Measurements from ENCODE around the gene ATP11A. TPM values are rescaled to one million over a fixed set of nuclear protein-coding genes. Genes with fewer than 3 reads are reported as not detected.

The ATP11A gene
- total and polyA plus RNA-seq, 8 donors = 271 to 502 (median 458) TPM

DNA sequence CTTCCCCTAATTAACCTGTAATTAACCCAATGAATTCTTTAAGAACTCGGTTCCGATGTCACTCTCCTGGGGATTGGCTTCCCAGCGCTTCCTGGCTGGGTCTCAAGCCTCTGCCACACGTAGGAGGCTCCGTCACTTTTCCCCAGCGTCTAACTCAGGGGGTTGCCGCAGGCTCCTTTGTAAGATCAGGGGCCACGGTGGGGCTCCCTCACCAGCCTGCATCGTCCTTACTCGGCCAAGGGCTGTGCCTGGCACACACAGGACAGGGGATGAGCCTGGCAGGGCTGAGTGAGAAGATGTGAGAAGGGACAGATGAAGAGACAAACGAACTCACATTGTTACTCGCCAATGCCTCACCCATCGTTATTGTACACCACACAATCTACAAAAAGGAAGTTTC lies 20.9 kb upstream of the ATP11A start:
- no peaks in the 10 kb centered on the region for H3K27me3 ChIP-seq
- DNase-seq = no peak
- no peaks in the 10 kb centered on the region for H3K4me1 ChIP-seq
- TF ChIP-seq, protein P1, sequence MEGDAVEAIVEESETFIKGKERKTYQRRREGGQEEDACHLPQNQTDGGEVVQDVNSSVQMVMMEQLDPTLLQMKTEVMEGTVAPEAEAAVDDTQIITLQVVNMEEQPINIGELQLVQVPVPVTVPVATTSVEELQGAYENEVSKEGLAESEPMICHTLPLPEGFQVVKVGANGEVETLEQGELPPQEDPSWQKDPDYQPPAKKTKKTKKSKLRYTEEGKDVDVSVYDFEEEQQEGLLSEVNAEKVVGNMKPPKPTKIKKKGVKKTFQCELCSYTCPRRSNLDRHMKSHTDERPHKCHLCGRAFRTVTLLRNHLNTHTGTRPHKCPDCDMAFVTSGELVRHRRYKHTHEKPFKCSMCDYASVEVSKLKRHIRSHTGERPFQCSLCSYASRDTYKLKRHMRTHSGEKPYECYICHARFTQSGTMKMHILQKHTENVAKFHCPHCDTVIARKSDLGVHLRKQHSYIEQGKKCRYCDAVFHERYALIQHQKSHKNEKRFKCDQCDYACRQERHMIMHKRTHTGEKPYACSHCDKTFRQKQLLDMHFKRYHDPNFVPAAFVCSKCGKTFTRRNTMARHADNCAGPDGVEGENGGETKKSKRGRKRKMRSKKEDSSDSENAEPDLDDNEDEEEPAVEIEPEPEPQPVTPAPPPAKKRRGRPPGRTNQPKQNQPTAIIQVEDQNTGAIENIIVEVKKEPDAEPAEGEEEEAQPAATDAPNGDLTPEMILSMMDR (IDR thresholded peaks at IDR 0.05) = no peak
- H3K27ac ChIP-seq = no peak overlapping the region
- no peak overlapping the region for H3K4me3 ChIP-seq
- intact Hi-C loops (cut with DNase I) = no loop called here
- H3K9me3 ChIP-seq = no peaks in the 10 kb centered on the region
- H3K36me3 ChIP-seq = no peaks in the 10 kb centered on the region
- no peak for ATAC-seq

DNA sequence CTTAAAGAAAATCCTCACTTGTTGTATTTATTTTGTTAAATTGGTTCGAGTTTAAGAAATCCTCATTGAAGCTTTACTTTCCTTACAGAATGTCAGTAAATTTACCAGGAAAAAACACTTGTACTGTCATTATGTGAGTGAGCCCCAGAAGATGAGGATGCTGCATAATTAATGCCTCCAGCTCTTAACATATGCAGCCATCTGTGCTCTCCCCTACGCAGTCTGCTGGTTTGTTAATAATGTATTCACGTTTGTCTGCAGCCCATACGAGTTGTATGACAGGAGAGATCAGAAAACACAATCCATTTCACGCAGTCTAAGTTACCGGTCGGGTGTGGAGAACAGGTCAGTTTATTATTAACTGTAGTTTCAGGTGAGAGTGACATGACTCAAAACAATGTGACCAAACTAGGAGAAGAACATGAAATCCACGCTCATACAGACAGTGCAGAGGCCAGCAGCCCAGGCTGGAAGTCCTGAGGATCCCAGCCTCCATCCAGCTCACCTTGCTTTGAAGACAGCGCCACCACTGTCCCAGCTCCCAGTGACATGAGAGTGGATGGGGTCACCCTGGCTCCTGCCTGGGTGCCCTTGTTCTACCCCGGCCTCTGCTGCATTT lies 19.8 kb upstream of the ATP11A start:
- Histone ChIP-seq H3K4me1 (no peaks in the 10 kb centered on the region), H3K36me3 (no peaks in the 10 kb centered on the region), H3K9me3 (no peaks in the 10 kb centered on the region), H3K27ac (no peak overlapping the region), H3K4me3 (no peak overlapping the region), H3K27me3 (no peaks in the 10 kb centered on the region)
- ATAC-seq = peak; percentile 60
- TF ChIP-seq, protein P1 (IDR thresholded peaks at IDR 0.05) = no peak
- no peak for DNase-seq
- intact Hi-C loops (cut with DNase I) = no loop called here

DNA sequence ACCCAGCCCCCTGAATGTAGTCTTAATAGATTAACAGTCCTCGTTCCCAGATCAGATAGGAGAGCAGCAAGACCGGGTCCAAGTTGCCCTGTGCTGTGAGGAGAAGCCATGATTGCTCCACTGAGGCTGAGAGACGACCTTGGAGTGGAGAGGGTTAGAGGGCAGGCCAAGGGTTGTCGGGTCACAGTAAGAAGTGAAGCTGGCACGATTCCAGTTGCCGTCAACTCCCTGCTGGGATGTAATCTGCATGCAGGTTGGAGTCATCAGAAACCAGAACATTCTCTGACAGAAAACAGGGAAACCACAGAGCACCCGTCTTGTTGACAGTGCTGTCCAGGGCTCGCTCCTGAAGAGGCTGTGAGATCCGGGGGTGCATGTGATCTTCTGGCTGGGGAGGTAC lies 19.0 kb upstream of the ATP11A start:
- Histone ChIP-seq H3K4me1 (no peaks in the 10 kb centered on the region), H3K4me3 (no peak overlapping the region), H3K27me3 (no peaks in the 10 kb centered on the region), H3K9me3 (no peaks in the 10 kb centered on the region), H3K36me3 (no peaks in the 10 kb centered on the region), H3K27ac (no peak overlapping the region)
- intact Hi-C loops (cut with DNase I) = no loop called here
- no peak for ATAC-seq
- no peak for DNase-seq
- TF ChIP-seq, protein P1 (IDR thresholded peaks at IDR 0.05) = no peak

DNA sequence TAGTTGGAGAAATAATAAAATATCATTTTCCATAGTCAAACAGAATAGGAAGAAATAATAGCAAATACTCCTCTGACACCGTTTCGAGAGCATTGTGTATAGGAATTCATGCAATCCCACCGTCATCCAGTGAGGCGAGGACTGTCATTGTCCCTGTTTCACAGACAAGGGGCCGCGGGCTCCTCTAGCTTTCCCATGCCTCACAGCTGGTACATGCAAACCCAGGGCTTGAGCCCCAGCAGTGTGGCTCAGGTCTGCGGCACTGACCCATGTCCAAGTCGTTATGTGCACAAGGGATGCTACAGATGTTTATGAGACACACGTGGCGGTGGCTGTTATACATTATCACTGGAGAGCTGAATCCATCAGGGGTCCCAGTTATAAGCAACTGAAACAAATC lies 18.5 kb upstream of the ATP11A start:
- TF ChIP-seq, protein P1 (IDR thresholded peaks at IDR 0.05) = no peak
- ATAC-seq (no peak), DNase-seq (no peak)
- Histone ChIP-seq H3K36me3 (no peaks in the 10 kb centered on the region), H3K27me3 (no peaks in the 10 kb centered on the region), H3K4me1 (no peaks in the 10 kb centered on the region), H3K27ac (no peak overlapping the region), H3K4me3 (no peak overlapping the region), H3K9me3 (no peaks in the 10 kb centered on the region)
- intact Hi-C loops (cut with DNase I) = no loop called here

DNA sequence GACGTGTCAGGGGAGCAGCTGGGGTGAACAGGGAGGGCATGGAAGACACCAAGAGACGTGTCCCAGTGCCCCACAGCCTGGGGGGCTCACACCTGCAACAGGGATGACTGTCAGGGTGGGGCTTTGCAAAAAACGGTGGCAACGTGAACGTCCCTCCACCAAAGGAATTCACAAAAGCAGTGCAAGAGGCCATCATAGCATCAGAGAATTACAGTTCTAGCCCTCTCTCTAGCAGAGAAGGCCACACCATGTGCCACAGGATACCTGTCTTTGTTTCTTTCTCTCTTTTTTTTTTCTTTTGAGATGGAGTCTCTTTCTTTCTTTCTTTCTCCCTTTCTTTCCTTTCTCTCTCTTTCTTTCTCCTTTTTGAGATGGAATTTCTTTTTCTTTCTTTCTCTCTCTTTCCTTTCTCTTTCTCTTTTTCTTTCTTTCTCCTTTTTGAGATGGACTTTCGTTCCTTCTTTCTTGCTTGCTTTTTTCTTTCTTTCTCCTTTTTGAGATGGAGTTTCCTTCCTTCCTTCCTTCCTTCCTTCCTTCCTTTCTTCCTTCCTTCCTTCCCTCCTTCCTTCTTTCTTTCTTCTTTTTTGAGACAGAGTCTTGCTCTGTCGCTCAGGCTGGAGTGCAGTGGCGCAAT lies 17.1 kb upstream of the ATP11A start:
- intact Hi-C loops (cut with DNase I) = no loop called here
- DNase-seq = no peak

More for the DNA sequence above, 17.1 kb upstream of the ATP11A start:
- TF ChIP-seq, protein P1 (IDR thresholded peaks at IDR 0.05) = no peak
- no peak for ATAC-seq
- Histone ChIP-seq H3K36me3 (no peaks in the 10 kb centered on the region), H3K4me3 (no peak overlapping the region), H3K27ac (no peak overlapping the region), H3K27me3 (no peaks in the 10 kb centered on the region), H3K9me3 (no peaks in the 10 kb centered on the region), H3K4me1 (no peaks in the 10 kb centered on the region)

All from left lung (tissue), 10 donors.